BJ (cell line): ENCODE measurements around the gene TOGARAM2. TPM values are rescaled to one million over a fixed set of nuclear protein-coding genes. Genes with fewer than 3 reads are reported as not detected.

Experiments used
- CTCF ChIA-PET: fragments of 350-600 bp; formaldehyde crosslinking; extraction: SDS; loops from one replicate; lab custom pipeline; 2021; ENCODE audit warnings: antibody characterized with exemption, inconsistent platforms; lab: Yijun Ruan, JAX
- POLR2A ChIA-PET: fragments of 300-600 bp; sonication (Branson Sonifier 250); formaldehyde crosslinking; extraction: SDS; loops from one replicate; lab custom pipeline; 2021; ENCODE audit warnings: antibody characterized with exemption; lab: Charles Lee
- DNase-seq: peaks from one replicate; pipeline ENCODE4 v3.0.0-alpha.2; 2011; ENCODE audit warnings: low read depth
- H3K27me3 ChIP-seq: 2 replicates; pipeline ENCODE4 v1.6.0; 2011; ENCODE audit warnings: low read length; ENCODE audit not compliant: control insufficient read depth, insufficient read depth
- H3K36me3 ChIP-seq: 2 replicates; pipeline ENCODE4 v1.5.1; 2011; ENCODE audit warnings: low read length; ENCODE audit not compliant: control insufficient read depth, insufficient read depth
- H3K4me3 ChIP-seq: 2 replicates; pipeline ENCODE4 v1.5.1; 2011; ENCODE audit warnings: low read depth, mild to moderate bottlenecking, control low read depth, low read length
- polyA plus RNA-seq: library from polyadenylated mRNA; depleted of rRNA; stranded (reverse); fragments of >200 nt; gene quantifications from 2 replicates; pipeline ENCODE4 v1.2.3, GENCODE V29; 2011
- TF ChIP-seq, protein P1 (sequence below): IDR thresholded peaks from 2 replicates; pipeline ENCODE4 v1.5.1; 2011; ENCODE audit warnings: low read depth, mild to moderate bottlenecking, control low read depth, inconsistent platforms, low read length, moderate library complexity; ENCODE audit not compliant: insufficient read depth

Gene TOGARAM2
- polyA plus RNA-seq, 1 experiment = 0.09 TPM

DNA sequence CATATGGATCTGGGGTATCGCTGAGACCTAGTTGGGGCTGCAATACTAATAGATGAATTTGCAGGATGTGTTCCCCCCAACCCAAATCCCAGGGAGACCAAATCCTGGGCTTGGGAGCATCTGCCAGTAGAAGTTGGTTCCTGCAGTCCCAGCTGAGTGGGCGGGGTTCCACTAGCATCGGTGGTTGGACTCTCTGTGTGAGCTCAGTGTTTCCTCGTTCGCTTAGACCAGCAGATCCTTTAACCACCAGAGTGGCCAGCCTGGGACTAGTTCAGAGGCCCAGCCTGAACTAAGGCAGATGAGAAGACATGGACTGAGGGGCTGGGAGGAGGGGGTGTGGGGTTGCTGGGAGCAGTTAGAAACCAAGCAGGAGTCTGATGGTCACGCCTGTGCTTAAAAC, 52.6 kb downstream of the TOGARAM2 start:
- TF ChIP-seq, protein P1, sequence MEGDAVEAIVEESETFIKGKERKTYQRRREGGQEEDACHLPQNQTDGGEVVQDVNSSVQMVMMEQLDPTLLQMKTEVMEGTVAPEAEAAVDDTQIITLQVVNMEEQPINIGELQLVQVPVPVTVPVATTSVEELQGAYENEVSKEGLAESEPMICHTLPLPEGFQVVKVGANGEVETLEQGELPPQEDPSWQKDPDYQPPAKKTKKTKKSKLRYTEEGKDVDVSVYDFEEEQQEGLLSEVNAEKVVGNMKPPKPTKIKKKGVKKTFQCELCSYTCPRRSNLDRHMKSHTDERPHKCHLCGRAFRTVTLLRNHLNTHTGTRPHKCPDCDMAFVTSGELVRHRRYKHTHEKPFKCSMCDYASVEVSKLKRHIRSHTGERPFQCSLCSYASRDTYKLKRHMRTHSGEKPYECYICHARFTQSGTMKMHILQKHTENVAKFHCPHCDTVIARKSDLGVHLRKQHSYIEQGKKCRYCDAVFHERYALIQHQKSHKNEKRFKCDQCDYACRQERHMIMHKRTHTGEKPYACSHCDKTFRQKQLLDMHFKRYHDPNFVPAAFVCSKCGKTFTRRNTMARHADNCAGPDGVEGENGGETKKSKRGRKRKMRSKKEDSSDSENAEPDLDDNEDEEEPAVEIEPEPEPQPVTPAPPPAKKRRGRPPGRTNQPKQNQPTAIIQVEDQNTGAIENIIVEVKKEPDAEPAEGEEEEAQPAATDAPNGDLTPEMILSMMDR = no peak
- no peaks in the 10 kb centered on the region for H3K36me3 ChIP-seq
- no peak overlapping the region for H3K4me3 ChIP-seq
- CTCF ChIA-PET = no interaction called here
- DNase-seq = no peak
- H3K27me3 ChIP-seq = peaks cover 1% of the 10 kb centered on the region; the same call in 1 of the 2 replicates
- POLR2A ChIA-PET = no interaction called here

DNA sequence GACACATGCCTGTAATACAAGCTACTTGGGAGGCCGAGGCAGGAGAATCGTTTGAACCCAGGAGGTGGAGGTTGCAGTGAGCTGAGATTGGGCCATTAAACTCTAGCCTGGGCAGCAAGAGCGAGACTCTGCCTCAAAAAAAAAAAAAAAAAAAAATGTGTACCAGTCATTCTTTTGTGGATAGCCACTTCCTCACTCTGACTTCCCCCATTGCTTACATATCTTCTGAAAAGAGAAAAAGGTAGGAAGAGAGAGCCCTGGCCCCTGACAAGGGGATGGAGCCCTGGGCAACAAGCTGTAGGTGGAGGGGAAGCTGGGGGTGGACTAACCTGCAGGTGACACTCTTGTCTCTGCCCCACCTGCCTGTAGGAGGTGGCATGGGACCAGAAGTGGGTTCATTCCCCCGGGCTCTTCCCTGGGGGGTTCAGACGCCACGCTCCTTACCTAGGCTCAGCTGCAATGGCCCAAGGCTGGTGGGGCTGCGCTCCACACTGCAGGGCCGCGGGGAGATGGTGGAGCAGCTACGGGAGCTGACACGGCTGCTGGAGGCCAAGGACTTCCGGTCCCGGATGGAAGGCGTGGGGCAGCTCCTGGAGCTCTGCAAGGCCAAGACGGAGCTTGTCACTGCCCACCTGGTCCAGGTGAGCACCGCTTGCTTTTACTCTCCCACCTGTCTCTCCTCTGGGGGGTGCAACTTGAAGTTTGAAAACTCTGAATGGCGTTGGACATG, 54.1 kb downstream of the TOGARAM2 start:
- no peak for DNase-seq
- CTCF ChIA-PET = interaction anchor here (0.6 to 1.7 kb wide), 2 partner anchors 19 to 849 kb away, joined by 3 to 4 read pairs; no protein-coding TSS in a partner anchor
- peaks cover 1% of the 10 kb centered on the region; the same call in 1 of the 2 replicates for H3K27me3 ChIP-seq
- POLR2A ChIA-PET = no interaction called here
- H3K4me3 ChIP-seq = no peak overlapping the region
- TF ChIP-seq, protein P1 = no peak
- H3K36me3 ChIP-seq = no peaks in the 10 kb centered on the region

DNA sequence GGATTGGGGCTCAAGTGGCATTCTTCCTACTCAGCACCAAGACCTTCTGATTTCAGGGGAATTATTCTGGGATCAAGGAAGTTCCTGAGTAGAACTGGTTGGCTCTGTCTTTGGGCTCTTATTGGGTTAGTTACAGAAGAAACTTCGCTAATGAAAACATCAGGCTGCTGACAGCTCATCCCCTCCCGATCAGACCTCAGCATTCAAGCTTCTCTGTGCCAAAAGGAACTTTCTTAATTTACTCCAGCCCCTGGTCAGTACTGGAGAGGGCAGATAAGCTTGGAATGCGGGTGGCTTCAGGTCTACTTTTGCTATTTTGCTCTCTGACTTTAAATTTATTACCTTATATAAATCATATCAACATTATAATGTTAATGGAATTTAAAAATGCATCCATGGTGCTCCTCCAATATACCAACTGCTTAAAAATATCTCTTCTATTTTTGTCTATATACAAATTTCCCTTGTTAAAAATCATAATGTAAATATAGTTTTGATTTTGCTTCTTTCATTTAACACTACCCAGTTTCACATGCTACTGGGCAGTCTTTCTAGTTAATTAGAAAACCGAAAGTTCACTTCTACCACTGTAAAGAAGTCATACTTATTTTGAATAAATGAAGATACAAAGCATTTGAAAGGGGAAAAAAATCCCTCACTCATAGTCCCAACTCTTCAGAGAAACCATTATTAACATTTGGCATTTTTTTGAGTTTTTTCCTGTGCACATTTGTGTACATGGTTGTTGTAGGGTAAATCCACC, 58.8 kb downstream of the TOGARAM2 start:
- H3K27me3 ChIP-seq = peaks cover 1% of the 10 kb centered on the region; the same call in 1 of the 2 replicates
- POLR2A ChIA-PET = no interaction called here
- CTCF ChIA-PET = interaction anchor here (1.3 kb wide), 1 partner anchor 8 kb away, joined by 3 read pairs; no protein-coding TSS in a partner anchor
- TF ChIP-seq, protein P1 = no peak
- no peak overlapping the region for H3K4me3 ChIP-seq
- DNase-seq = no peak
- no peaks in the 10 kb centered on the region for H3K36me3 ChIP-seq

DNA sequence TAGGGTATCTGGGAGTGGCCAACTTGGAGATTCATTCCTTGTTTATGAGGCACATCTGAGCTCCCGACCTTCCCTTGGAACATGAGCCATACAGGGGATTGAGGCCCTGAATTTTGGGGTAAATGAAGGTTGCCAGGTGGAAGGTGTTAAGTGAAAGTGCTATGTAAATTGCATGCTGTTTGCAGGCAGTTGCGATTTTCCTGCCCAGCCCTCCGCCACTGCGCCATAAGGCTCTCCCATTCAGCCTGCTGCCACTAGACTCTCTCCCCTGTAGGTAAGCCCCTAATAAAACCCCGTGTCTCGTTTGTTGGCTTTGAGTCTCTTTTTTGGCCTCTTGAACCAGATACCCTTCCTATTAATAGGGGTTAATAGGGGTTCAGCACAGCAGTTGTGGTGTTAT, 59.5 kb downstream of the TOGARAM2 start:
- ChIA-PET POLR2A (no interaction called here), CTCF (interaction anchor here (1.2 kb wide), 1 partner anchor 14 kb away, joined by 3 read pairs; no protein-coding TSS in a partner anchor)
- H3K36me3 ChIP-seq = no peaks in the 10 kb centered on the region
- TF ChIP-seq, protein P1 = no peak
- H3K27me3 ChIP-seq = peaks cover 1% of the 10 kb centered on the region; the same call in 1 of the 2 replicates
- H3K4me3 ChIP-seq = no peak overlapping the region
- DNase-seq = no peak

DNA sequence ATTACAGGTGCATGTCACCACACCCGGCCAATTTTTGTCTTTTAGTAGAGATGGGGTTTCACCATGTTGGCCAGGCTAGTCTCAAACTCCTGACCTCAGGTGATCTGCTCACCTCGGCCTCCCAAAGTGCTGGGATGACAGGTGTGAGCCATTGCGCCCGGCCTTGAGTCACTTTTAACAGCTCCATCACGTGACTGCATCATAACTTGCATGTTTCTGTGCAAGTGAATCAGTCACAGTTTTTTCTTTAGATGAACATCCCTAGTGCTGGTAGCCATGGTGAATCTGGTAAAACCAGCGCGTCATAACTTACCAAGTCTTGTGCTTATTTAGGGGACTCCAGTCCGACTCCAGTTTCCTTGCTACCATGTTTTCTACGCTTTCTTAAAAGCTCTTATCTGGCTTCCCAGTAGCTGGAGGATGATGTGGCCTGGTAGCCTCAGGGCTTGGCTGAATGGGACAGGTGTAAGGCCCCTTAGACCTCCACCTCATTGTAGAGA, 60.1 kb downstream of the TOGARAM2 start:
- H3K4me3 ChIP-seq = no peak overlapping the region
- no peaks in the 10 kb centered on the region for H3K36me3 ChIP-seq
- peaks cover 1% of the 10 kb centered on the region; the same call in 1 of the 2 replicates for H3K27me3 ChIP-seq
- POLR2A ChIA-PET = no interaction called here
- CTCF ChIA-PET = interaction anchor here (1.2 to 1.6 kb wide), 2 partner anchors 13 to 14 kb away, joined by 3 to 5 read pairs; no protein-coding TSS in a partner anchor
- no peak for DNase-seq
- TF ChIP-seq, protein P1 = no peak
